ENCODE data around the gene PTPRN2.
"Not testable (repeated sequence)": the region's sequence is repeated elsewhere in the genome, so short reads cannot be mapped to it uniquely, and the experiment has no call there.

The PTPRN2 gene

GRCh38 chr7:158054081-158054480 is 533.5 kb downstream of the PTPRN2 start:
- no peak for DNase-seq

GRCh38 chr7:158053183-158053915 is 534.3 kb downstream of the PTPRN2 start:
- no peak for DNase-seq

GRCh38 chr7:158052381-158053060 is 535.1 kb downstream of the PTPRN2 start:
- DNase-seq, result no peak

- no peak for DNase-seq
Measured at GRCh38 chr7:158051776-158052175, 535.8 kb downstream of the PTPRN2 start.

- no peak for DNase-seq
Measured at GRCh38 chr7:158050978-158051651, 536.5 kb downstream of the PTPRN2 start.

GRCh38 chr7:158050441-158050977 is 537.1 kb downstream of the PTPRN2 start:
- DNase-seq, result no peak

- no peak for DNase-seq
Measured at GRCh38 chr7:158049271-158049670, 538.4 kb downstream of the PTPRN2 start.

GRCh38 chr7:158048569-158048968 is 539.1 kb downstream of the PTPRN2 start:
- no peak for DNase-seq

GRCh38 chr7:158047391-158048059 is 540.1 kb downstream of the PTPRN2 start:
- no peak for DNase-seq

- not testable (repeated sequence) for DNase-seq
Measured at GRCh38 chr7:158046246-158046645, 541.4 kb downstream of the PTPRN2 start.

- DNase-seq, result no peak
Measured at GRCh38 chr7:158044482-158044823, 543.2 kb downstream of the PTPRN2 start.

GRCh38 chr7:158043551-158044481 is 543.8 kb downstream of the PTPRN2 start:
- DNase-seq, result no peak

- no peak for DNase-seq
Measured at GRCh38 chr7:158042156-158042880, 545.3 kb downstream of the PTPRN2 start.

- no peak for DNase-seq
Measured at GRCh38 chr7:158040199-158040598, 547.4 kb downstream of the PTPRN2 start.

GRCh38 chr7:158039270-158039669 is 548.4 kb downstream of the PTPRN2 start:
- no peak for DNase-seq

GRCh38 chr7:158037211-158037610 is 550.4 kb downstream of the PTPRN2 start:
- no peak for DNase-seq

- no peak for DNase-seq
Measured at GRCh38 chr7:158035343-158035742, 552.3 kb downstream of the PTPRN2 start.

- DNase-seq, result no peak
Measured at GRCh38 chr7:158034571-158034970, 553.1 kb downstream of the PTPRN2 start.

GRCh38 chr7:158033925-158034324 is 553.7 kb downstream of the PTPRN2 start:
- DNase-seq, result not testable (repeated sequence)

- DNase-seq, result no peak
Measured at GRCh38 chr7:158033196-158033595, 554.4 kb downstream of the PTPRN2 start.

GRCh38 chr7:158032561-158033115 is 555.0 kb downstream of the PTPRN2 start:
- no peak for DNase-seq

All from effector CD4-positive, alpha-beta T cell (primary cell).